ENCODE data around the gene FARSA. TPM values are rescaled to one million over a fixed set of nuclear protein-coding genes. Genes with fewer than 3 reads are reported as not detected.

Gene FARSA
- total and polyA plus RNA-seq, 2 of the 13 experiments (the other 11 are each of a cell fraction or from before 2014, with no cell fraction given) = 25.9 to 72.0 TPM

- TF ChIP-seq ARID4A (CRISPR knock-in tag; IDR thresholded peaks at IDR 0.05; ENCODE audit: borderline replicate concordance) = peak; percentile 100
- no peak for TF ChIP-seq ZBTB40 (IDR thresholded peaks at IDR 0.05)
- TF ChIP-seq ZBTB40 (CRISPR knock-in tag; IDR thresholded peaks at IDR 0.05) = no peak
- TF ChIP-seq RBFOX2 (IDR thresholded peaks at IDR 0.05; ENCODE audit: low read depth, low read length) = peak; percentile 73
- peak; percentile 88 for TF ChIP-seq ZNF687 (CRISPR knock-in tag; IDR thresholded peaks at IDR 0.05)
- TF ChIP-seq HMG20B (CRISPR knock-in tag; conservative IDR thresholded peaks at IDR 0.05) = no peak
- peak; percentile 67 for TF ChIP-seq HNF1B (CRISPR knock-in tag; IDR thresholded peaks at IDR 0.05)
- TF ChIP-seq SMAD1 (CRISPR knock-in tag; IDR thresholded peaks at IDR 0.05; ENCODE audit: borderline replicate concordance, low read depth) = 0 out of 2 replicates have a peak, but pooled peaks have one; percentile 46
Measured at GRCh38 chr19:12890787-12891552, 42.5 kb downstream of the FARSA start, which contains the start of gene GCDH (continued).

Measured in HepG2 (cell line).